ENCODE data around the gene SAPCD2.

- TF ChIP-seq, protein P1, sequence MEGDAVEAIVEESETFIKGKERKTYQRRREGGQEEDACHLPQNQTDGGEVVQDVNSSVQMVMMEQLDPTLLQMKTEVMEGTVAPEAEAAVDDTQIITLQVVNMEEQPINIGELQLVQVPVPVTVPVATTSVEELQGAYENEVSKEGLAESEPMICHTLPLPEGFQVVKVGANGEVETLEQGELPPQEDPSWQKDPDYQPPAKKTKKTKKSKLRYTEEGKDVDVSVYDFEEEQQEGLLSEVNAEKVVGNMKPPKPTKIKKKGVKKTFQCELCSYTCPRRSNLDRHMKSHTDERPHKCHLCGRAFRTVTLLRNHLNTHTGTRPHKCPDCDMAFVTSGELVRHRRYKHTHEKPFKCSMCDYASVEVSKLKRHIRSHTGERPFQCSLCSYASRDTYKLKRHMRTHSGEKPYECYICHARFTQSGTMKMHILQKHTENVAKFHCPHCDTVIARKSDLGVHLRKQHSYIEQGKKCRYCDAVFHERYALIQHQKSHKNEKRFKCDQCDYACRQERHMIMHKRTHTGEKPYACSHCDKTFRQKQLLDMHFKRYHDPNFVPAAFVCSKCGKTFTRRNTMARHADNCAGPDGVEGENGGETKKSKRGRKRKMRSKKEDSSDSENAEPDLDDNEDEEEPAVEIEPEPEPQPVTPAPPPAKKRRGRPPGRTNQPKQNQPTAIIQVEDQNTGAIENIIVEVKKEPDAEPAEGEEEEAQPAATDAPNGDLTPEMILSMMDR (optimal IDR thresholded peaks at IDR 0.05 in 1 of 3, IDR thresholded peaks at IDR 0.05 in 1 of 3, conservative IDR thresholded peaks at IDR 0.05 in 1 of 3; ENCODE audit: extremely low read depth in 1 of 3, insufficient read depth in 2 of 3, low read length in 3 of 3) = peak in 2 of 3 experiments; percentile 89 to 98
- TF ChIP-seq EZH2 (IDR thresholded peaks at IDR 0.05; ENCODE audit: low read length) = no peak
Observed at GRCh38 chr9:137029058-137029936, 41.1 kb downstream of the SAPCD2 start.
